VCaP (cell line): Measurements from ENCODE around the gene GLCCI1.
"Not testable (repeated sequence)": the region's sequence is repeated elsewhere in the genome, so short reads cannot be mapped to it uniquely, and the experiment has no call there.

Experiments used
- H3K27ac ChIP-seq: fragments of 450-650 bp; 2 replicates; pipeline ENCODE4 v1.5.1; 2017
- TF ChIP-seq, protein P1 (sequence below): fragments of 450-650 bp; conservative IDR thresholded peaks from 2 replicates; pipeline ENCODE4 v1.5.1; 2017; ENCODE audit warnings: mild to moderate bottlenecking, moderate library complexity

The GLCCI1 gene

DNA sequence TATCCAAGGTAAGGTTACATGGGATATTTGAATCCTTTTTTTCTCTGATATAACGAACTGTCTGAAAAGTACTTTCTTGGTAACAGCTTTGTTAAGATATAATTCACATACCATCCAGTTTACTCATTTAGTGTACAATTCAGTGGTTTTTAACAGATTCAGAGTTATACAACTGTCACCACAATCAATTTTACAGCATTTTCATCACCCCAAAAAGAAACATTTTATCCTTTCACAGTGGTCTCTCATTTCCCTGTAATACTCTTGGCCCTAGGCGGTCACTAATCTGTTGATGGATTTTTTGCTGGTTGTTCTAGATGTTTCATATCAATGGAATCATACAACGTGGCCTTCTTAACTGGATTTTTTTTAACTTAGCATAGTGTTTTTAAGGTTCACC is 91.6 kb downstream of the GLCCI1 start:
- no peak overlapping the region for H3K27ac ChIP-seq
- TF ChIP-seq, protein P1, sequence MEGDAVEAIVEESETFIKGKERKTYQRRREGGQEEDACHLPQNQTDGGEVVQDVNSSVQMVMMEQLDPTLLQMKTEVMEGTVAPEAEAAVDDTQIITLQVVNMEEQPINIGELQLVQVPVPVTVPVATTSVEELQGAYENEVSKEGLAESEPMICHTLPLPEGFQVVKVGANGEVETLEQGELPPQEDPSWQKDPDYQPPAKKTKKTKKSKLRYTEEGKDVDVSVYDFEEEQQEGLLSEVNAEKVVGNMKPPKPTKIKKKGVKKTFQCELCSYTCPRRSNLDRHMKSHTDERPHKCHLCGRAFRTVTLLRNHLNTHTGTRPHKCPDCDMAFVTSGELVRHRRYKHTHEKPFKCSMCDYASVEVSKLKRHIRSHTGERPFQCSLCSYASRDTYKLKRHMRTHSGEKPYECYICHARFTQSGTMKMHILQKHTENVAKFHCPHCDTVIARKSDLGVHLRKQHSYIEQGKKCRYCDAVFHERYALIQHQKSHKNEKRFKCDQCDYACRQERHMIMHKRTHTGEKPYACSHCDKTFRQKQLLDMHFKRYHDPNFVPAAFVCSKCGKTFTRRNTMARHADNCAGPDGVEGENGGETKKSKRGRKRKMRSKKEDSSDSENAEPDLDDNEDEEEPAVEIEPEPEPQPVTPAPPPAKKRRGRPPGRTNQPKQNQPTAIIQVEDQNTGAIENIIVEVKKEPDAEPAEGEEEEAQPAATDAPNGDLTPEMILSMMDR = no peak

DNA sequence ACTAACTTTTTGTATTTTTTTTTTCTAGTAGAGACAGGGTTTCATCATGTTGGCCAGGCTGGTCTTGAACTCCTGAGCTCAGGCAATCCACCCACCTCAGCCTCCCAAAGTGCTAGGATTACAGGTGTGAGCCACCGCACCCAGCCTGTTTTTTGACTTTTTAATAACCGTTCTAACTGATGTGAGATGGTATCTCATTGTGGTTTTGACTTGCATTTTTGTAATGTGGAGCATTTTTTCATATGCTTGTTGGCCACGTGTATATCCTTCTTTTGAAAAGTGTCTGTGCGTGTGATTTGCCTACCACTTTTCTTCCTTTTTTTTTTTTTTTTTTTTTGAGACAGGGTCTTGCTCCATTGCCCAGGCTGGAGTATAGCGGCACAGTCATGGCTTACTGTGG is 94.7 kb downstream of the GLCCI1 start:
- H3K27ac ChIP-seq = not testable (repeated sequence)

DNA sequence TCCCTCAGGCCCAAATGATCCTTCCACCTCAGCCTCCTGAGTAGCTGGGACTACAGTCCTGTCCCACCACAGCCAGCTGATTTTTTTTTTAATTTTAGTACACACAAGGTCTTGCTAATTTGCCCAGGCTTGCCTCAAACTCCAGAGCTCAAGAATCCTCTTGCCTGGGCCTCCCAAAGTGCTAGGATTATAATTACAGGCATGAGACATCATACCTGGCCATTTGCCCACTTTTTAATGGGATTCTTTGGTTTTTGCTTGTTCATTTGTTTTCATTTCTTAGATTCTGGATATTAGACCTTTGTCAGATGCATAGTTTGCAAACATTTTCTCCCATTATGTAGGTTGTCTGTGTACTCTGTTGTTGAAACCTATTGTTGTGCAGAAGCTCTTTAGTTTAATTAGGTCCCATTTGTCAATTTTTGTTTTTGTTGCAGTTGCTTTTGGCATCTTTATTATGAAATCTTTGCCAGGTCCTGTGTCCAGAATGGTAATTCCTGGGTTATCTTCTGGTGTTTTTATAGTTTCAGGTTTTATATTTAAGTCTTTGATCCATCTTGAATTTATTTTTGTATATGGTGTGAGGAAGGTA is 95.2 kb downstream of the GLCCI1 start:
- H3K27ac ChIP-seq = no peak overlapping the region
- TF ChIP-seq, protein P1 = no peak

DNA sequence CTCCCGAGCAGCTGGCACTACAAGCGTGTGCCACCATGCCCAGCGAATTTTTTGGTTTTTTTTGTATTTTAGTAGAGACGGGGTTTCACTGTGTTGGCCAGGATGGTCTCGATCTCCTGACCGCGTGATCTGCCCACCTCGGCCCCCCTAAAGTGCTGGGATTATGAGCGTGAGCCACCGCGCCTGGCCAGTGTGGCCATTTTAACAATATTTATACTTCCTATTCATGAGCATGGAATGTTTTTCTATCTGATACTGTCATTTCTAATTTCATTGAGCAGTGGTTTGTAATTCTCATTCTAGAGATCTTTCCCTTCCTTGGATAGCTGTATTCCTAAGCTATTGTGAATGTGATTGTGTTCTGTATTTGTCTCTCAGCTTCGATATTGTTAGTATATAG is 96.2 kb downstream of the GLCCI1 start:
- H3K27ac ChIP-seq = no peak overlapping the region
- TF ChIP-seq, protein P1 = no peak

DNA sequence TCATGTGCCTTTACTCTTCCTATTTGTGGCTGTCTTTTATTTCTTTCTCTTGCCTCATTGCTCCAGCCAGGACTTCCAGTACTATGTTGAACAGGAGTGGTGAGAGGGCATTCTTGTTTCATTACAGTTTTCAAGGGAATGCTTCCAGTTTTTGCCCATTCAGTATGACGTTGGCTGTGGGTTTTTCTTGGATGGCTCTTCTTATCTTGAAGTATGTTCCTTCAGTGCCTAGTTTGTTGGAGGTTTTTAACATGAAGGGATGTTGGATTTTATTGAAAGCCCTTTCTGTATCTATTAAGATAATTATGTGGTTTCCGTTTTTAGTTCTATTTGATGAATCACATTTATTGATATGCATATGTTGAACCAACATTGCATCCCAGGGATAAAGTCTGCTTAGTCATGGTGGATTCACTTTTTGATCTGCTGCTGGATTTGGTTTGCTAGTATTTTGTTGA is 96.8 kb downstream of the GLCCI1 start:
- no peak overlapping the region for H3K27ac ChIP-seq
- TF ChIP-seq, protein P1 = no peak

DNA sequence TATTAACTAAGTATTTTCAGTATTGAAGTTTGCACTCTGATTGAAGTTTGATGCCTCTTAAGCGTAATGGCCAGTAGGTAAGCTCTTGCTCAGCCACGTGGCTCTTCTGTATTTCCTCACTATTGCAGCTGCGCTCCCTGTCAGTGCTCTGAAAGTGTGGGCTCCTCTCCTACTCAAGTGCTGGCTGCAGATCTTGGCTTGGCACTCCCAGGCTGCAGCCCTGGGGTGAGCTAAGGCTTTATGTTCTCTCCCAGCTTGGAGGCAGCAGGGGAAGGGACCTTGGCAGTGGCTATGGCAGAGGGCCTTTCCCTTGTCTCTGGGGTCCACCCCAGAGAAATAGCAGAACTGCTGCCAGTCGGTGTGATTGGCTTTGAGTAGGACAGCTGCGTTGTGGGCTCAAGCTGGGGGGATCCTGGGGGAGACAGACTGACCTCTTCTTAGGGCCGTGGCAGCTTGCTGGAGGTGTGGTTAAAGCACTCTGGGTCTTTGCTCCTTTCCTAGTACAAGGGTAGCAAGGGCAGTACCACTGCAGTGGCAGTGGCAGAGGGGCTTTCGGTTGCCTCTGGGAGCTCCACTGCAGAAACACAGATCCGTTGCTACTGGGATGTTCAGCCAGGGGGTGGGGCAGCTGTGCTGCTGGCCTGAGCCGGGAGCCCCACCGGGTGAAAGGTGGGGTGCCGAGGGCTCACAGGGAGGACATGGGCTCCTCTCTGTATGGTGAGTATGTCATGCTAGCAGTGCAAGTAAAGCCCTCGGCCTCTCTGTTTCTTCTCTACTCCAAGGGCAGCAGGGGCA is 100.5 kb downstream of the GLCCI1 start:
- TF ChIP-seq, protein P1 = no peak
- H3K27ac ChIP-seq = no peak overlapping the region

DNA sequence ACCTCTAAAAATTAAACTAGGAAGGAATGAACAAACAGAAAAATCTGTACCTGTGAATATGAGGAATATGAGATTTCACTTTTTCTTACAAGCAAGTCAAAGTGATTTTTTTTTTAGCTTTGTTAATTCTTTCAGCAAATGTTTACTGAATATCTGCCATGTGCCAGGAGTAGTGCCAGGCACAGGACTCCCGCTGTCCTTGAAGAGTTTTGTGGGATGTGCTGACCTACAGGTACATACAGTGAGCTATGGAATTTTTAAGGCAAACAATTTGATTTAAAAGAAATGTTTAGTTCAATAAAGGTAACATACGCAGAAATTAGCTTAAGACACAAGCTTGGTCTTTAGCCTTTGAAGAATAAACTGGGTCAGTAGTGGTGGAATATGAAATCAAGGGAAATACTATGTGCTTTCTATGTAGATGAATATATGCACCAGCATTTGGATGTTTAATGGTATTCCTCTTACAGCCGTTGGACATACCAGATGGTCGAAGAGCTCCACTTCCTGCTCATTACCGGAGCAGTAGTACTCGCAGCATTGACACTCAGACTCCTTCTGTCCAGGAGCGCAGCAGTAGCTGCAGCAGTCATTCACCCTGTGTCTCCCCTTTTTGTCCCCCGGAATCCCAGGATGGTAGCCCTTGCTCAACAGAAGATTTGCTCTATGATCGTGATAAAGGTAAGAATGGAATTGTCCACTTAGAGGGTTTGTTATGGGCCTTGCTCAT is 102.0 kb downstream of the GLCCI1 start:
- no peak overlapping the region for H3K27ac ChIP-seq
- TF ChIP-seq, protein P1 = no peak
